Measurements from ENCODE around the gene OSBPL3.

Gene OSBPL3

GRCh38 chr7:24889611-24890010 lies 90.4 kb downstream of the OSBPL3 start:
- WGBS, 2 experiments = 92 to 96% methylated on average over 1 of the region's 1 CpG
- H3K27ac ChIP-seq (ENCODE audit: insufficient read depth, low read depth, low read length, poor library complexity, severe bottlenecking) = no peak overlapping the region
- H3K27me3 ChIP-seq (ENCODE audit: control insufficient read depth, insufficient read depth, low read length, poor library complexity, severe bottlenecking) = no peaks in the 10 kb centered on the region
- H3K9me3 ChIP-seq (ENCODE audit: control insufficient read depth, low read length) = no peaks in the 10 kb centered on the region
- no peak overlapping the region for H3K4me3 ChIP-seq (ENCODE audit: insufficient read depth, low read depth, low read length)
- H3K36me3 ChIP-seq (ENCODE audit: control insufficient read depth, insufficient read depth, low read length) = no peaks in the 10 kb centered on the region
- no peaks in the 10 kb centered on the region for H3K4me1 ChIP-seq (ENCODE audit: control insufficient read depth, insufficient read depth, low read length)

DNA sequence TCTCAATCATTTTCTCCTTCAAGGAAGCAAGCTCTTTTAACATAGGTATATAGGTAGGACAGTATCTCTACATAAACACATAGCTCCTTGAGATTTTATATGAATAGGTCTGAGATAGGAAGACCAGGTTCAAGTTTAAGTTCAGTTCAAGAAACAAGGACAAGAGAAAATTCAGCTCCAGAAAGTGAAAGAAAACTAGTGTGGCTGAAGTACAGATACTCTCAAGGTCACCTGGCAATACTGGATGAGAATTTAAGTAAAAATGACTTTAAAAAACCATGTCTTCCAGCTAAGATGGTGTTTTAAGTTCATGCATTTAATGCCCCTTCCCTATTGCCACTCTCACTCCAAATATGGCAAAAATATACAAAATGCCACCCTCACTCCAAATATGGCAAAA lies 91.3 kb downstream of the OSBPL3 start:
- no peak overlapping the region for H3K4me3 ChIP-seq (ENCODE audit: insufficient read depth, low read depth, low read length)
- no peaks in the 10 kb centered on the region for H3K27me3 ChIP-seq (ENCODE audit: control insufficient read depth, insufficient read depth, low read length, poor library complexity, severe bottlenecking)
- no peak overlapping the region for H3K27ac ChIP-seq (ENCODE audit: insufficient read depth, low read depth, low read length, poor library complexity, severe bottlenecking)
- H3K36me3 ChIP-seq (ENCODE audit: control insufficient read depth, insufficient read depth, low read length) = no peaks in the 10 kb centered on the region
- H3K4me1 ChIP-seq (ENCODE audit: control insufficient read depth, insufficient read depth, low read length) = peaks cover 6% of the 10 kb centered on the region
- no peaks in the 10 kb centered on the region for H3K9me3 ChIP-seq (ENCODE audit: control insufficient read depth, low read length)

DNA sequence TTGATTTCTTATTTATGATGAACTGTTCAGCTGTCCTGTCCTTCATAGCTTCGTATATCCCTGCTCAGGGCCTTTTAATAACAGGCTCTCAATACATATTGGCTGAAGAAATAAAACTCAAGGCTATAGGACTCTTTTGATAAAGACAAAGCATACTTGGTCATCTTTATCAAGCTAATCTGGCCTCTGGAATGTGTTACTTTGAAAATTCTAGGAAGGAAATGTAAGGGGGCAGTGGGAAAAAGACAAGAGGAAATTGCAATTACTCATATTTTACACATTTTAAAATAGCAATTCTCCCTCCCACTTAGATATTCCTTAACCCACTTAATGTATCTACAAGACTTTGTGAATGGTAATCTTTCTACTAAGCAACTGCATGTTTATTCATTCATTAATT lies 94.3 kb downstream of the OSBPL3 start:
- H3K4me3 ChIP-seq (ENCODE audit: insufficient read depth, low read depth, low read length) = no peak overlapping the region
- H3K4me1 ChIP-seq (ENCODE audit: control insufficient read depth, insufficient read depth, low read length) = peaks cover 6% of the 10 kb centered on the region
- 100% methylated on average over 1 of the region's 1 CpG for WGBS, 2 experiments
- H3K27me3 ChIP-seq (ENCODE audit: control insufficient read depth, insufficient read depth, low read length, poor library complexity, severe bottlenecking) = no peaks in the 10 kb centered on the region
- H3K9me3 ChIP-seq (ENCODE audit: control insufficient read depth, low read length) = no peaks in the 10 kb centered on the region
- H3K36me3 ChIP-seq (ENCODE audit: control insufficient read depth, insufficient read depth, low read length) = no peaks in the 10 kb centered on the region
- no peak overlapping the region for H3K27ac ChIP-seq (ENCODE audit: insufficient read depth, low read depth, low read length, poor library complexity, severe bottlenecking)

DNA sequence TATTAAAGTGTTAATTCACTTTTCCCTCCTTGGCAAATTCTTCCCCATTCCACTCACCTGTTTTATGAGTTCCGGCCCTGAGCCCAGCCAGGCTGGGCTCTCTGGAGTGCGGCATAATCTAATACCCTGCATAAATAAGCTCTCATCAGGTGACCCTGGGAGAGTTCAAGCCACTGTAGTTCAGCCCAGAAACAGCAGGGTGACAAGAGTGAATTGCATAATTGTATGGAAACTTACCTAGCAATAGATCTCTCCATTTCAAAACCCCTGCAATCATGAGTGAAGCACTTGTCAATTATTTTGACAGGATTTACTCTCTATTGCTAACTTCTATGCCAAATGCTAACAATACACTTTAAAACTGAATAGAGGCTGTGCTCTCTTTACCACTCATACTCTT lies 94.7 kb downstream of the OSBPL3 start:
- Histone ChIP-seq H3K9me3 (ENCODE audit: control insufficient read depth, low read length) (no peaks in the 10 kb centered on the region), H3K4me3 (ENCODE audit: insufficient read depth, low read depth, low read length) (no peak overlapping the region), H3K27ac (ENCODE audit: insufficient read depth, low read depth, low read length, poor library complexity, severe bottlenecking) (no peak overlapping the region), H3K4me1 (ENCODE audit: control insufficient read depth, insufficient read depth, low read length) (peaks cover 6% of the 10 kb centered on the region), H3K27me3 (ENCODE audit: control insufficient read depth, insufficient read depth, low read length, poor library complexity, severe bottlenecking) (no peaks in the 10 kb centered on the region), H3K36me3 (ENCODE audit: control insufficient read depth, insufficient read depth, low read length) (no peaks in the 10 kb centered on the region)
- 89 to 96% methylated on average over 2 of the region's 2 CpGs for WGBS, 2 experiments

- WGBS, 2 experiments = 73 to 76% methylated on average over 6 of the region's 6 CpGs
- H3K4me1 ChIP-seq (ENCODE audit: control insufficient read depth, insufficient read depth, low read length) = peaks cover 6% of the 10 kb centered on the region
- no peaks in the 10 kb centered on the region for H3K36me3 ChIP-seq (ENCODE audit: control insufficient read depth, insufficient read depth, low read length)
- H3K27ac ChIP-seq (ENCODE audit: insufficient read depth, low read depth, low read length, poor library complexity, severe bottlenecking) = no peak overlapping the region
- no peak overlapping the region for H3K4me3 ChIP-seq (ENCODE audit: insufficient read depth, low read depth, low read length)
- no peaks in the 10 kb centered on the region for H3K27me3 ChIP-seq (ENCODE audit: control insufficient read depth, insufficient read depth, low read length, poor library complexity, severe bottlenecking)
- H3K9me3 ChIP-seq (ENCODE audit: control insufficient read depth, low read length) = no peaks in the 10 kb centered on the region
Measured at GRCh38 chr7:24884401-24884800, 95.6 kb downstream of the OSBPL3 start.

GRCh38 chr7:24883622-24884013 lies 96.4 kb downstream of the OSBPL3 start:
- H3K4me3 ChIP-seq (ENCODE audit: insufficient read depth, low read depth, low read length) = no peak overlapping the region
- 96% methylated on average over 1 of the region's 1 CpG for WGBS, 2 experiments
- H3K9me3 ChIP-seq (ENCODE audit: control insufficient read depth, low read length) = no peaks in the 10 kb centered on the region
- H3K4me1 ChIP-seq (ENCODE audit: control insufficient read depth, insufficient read depth, low read length) = peaks cover 10% of the 10 kb centered on the region
- no peaks in the 10 kb centered on the region for H3K27me3 ChIP-seq (ENCODE audit: control insufficient read depth, insufficient read depth, low read length, poor library complexity, severe bottlenecking)
- H3K36me3 ChIP-seq (ENCODE audit: control insufficient read depth, insufficient read depth, low read length) = no peaks in the 10 kb centered on the region
- no peak overlapping the region for H3K27ac ChIP-seq (ENCODE audit: insufficient read depth, low read depth, low read length, poor library complexity, severe bottlenecking)

DNA sequence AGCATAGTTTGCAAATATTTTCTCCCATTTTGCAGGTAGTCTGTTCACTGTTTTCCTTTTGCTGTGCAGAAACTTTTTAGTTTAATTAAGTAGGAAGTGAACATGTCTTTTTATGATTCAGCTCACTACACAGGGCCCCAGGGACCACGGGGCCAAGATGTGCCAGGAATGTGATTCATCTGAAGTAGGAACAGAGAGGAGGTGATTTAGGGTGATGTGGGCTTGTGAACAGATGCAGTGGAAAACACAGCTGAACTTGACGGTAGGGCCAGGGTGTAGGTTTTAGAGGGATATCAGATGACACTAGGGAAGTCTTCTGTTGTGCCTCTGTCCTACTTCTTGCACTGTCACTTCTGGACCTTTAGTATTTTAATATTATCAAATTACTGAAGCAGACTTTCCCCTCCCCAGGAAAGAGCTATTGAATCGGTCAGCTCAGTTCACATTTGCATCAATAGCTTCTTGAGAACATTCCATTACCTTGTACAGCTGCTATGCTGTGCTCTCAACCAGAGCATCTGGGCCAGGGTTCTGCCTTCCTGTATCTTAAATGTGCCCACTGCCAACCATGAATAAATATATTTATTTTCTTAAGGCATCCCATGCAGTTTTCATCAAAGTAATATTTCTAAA lies 96.9 kb downstream of the OSBPL3 start:
- Histone ChIP-seq H3K27ac (ENCODE audit: insufficient read depth, low read depth, low read length, poor library complexity, severe bottlenecking) (no peak overlapping the region), H3K36me3 (ENCODE audit: control insufficient read depth, insufficient read depth, low read length) (no peaks in the 10 kb centered on the region), H3K4me3 (ENCODE audit: insufficient read depth, low read depth, low read length) (no peak overlapping the region), H3K9me3 (ENCODE audit: control insufficient read depth, low read length) (no peaks in the 10 kb centered on the region), H3K4me1 (ENCODE audit: control insufficient read depth, insufficient read depth, low read length) (peaks cover 10% of the 10 kb centered on the region), H3K27me3 (ENCODE audit: control insufficient read depth, insufficient read depth, low read length, poor library complexity, severe bottlenecking) (no peaks in the 10 kb centered on the region)
- 89 to 92% methylated on average over 3 of the region's 3 CpGs for WGBS, 2 experiments

GRCh38 chr7:24881623-24882022 lies 98.4 kb downstream of the OSBPL3 start:
- Histone ChIP-seq H3K27me3 (ENCODE audit: control insufficient read depth, insufficient read depth, low read length, poor library complexity, severe bottlenecking) (no peaks in the 10 kb centered on the region), H3K4me1 (ENCODE audit: control insufficient read depth, insufficient read depth, low read length) (peaks cover 10% of the 10 kb centered on the region), H3K4me3 (ENCODE audit: insufficient read depth, low read depth, low read length) (no peak overlapping the region), H3K9me3 (ENCODE audit: control insufficient read depth, low read length) (no peaks in the 10 kb centered on the region), H3K27ac (ENCODE audit: insufficient read depth, low read depth, low read length, poor library complexity, severe bottlenecking) (no peak overlapping the region), H3K36me3 (ENCODE audit: control insufficient read depth, insufficient read depth, low read length) (no peaks in the 10 kb centered on the region)
- 91% methylated on average over 4 of the region's 4 CpGs for WGBS, 2 experiments

GRCh38 chr7:24880886-24881285 lies 99.1 kb downstream of the OSBPL3 start:
- no peak overlapping the region for H3K4me3 ChIP-seq (ENCODE audit: insufficient read depth, low read depth, low read length)
- H3K36me3 ChIP-seq (ENCODE audit: control insufficient read depth, insufficient read depth, low read length) = no peaks in the 10 kb centered on the region
- peaks cover 10% of the 10 kb centered on the region for H3K4me1 ChIP-seq (ENCODE audit: control insufficient read depth, insufficient read depth, low read length)
- no peaks in the 10 kb centered on the region for H3K27me3 ChIP-seq (ENCODE audit: control insufficient read depth, insufficient read depth, low read length, poor library complexity, severe bottlenecking)
- H3K9me3 ChIP-seq (ENCODE audit: control insufficient read depth, low read length) = no peaks in the 10 kb centered on the region
- H3K27ac ChIP-seq (ENCODE audit: insufficient read depth, low read depth, low read length, poor library complexity, severe bottlenecking) = no peak overlapping the region

- 93% methylated on average over 2 of the region's 2 CpGs for WGBS, 2 experiments
- no peaks in the 10 kb centered on the region for H3K36me3 ChIP-seq (ENCODE audit: control insufficient read depth, insufficient read depth, low read length)
- no peak overlapping the region for H3K4me3 ChIP-seq (ENCODE audit: insufficient read depth, low read depth, low read length)
- no peaks in the 10 kb centered on the region for H3K27me3 ChIP-seq (ENCODE audit: control insufficient read depth, insufficient read depth, low read length, poor library complexity, severe bottlenecking)
- H3K9me3 ChIP-seq (ENCODE audit: control insufficient read depth, low read length) = no peaks in the 10 kb centered on the region
- peaks cover 7% of the 10 kb centered on the region for H3K4me1 ChIP-seq (ENCODE audit: control insufficient read depth, insufficient read depth, low read length)
- no peak overlapping the region for H3K27ac ChIP-seq (ENCODE audit: insufficient read depth, low read depth, low read length, poor library complexity, severe bottlenecking)
Measured at GRCh38 chr7:24879291-24879690, 100.7 kb downstream of the OSBPL3 start.

DNA sequence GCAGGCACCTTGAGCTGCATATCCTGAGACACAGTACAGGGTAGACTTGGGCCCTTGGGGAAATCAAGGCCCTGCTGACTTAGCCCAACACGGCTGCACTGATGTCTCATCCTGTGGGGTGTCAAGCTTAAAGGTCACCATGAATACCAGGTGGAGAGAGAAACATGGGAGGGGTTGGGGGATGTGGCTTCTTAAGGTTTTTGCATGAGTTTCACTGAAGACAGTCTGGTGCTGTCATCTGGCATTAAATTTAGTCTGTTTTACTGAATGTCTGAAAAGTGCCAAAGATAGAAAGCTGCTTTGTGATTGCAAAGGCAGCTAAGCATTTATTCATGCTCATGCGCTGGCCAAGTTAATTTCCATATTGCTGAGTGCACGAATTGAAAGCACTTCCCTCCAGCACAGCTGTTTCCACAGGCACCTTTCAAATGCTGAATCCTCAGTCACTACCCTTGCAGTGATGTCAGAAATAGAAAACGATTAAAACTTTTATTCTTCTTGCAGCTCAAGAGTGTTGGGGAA lies 102.1 kb downstream of the OSBPL3 start:
- no peaks in the 10 kb centered on the region for H3K36me3 ChIP-seq (ENCODE audit: control insufficient read depth, insufficient read depth, low read length)
- H3K9me3 ChIP-seq (ENCODE audit: control insufficient read depth, low read length) = no peaks in the 10 kb centered on the region
- no peak overlapping the region for H3K27ac ChIP-seq (ENCODE audit: insufficient read depth, low read depth, low read length, poor library complexity, severe bottlenecking)
- 26 to 28% methylated on average over 4 of the region's 4 CpGs for WGBS, 2 experiments
- H3K4me1 ChIP-seq (ENCODE audit: control insufficient read depth, insufficient read depth, low read length) = peaks cover 3% of the 10 kb centered on the region
- no peaks in the 10 kb centered on the region for H3K27me3 ChIP-seq (ENCODE audit: control insufficient read depth, insufficient read depth, low read length, poor library complexity, severe bottlenecking)
- no peak overlapping the region for H3K4me3 ChIP-seq (ENCODE audit: insufficient read depth, low read depth, low read length)

Measured in ectodermal cell (in vitro differentiated cells).